Stomach (tissue), 4 donors: Measurements from ENCODE around the gene FSTL4.

ENCODE experiments used
- POLR2A ChIP-seq, 4 donors: fragments of 450-650 bp; IDR thresholded peaks; one replicate each; pipeline ENCODE4 v1.6.1; 2016; ENCODE audit warnings: antibody characterized with exemption in 4 of 4, control low read depth in 2 of 4, mild to moderate bottlenecking in 1 of 4, moderate library complexity in 1 of 4
- POLR2AphosphoS5 ChIP-seq, 3 donors: sonication (generic); formaldehyde crosslinking; IDR thresholded peaks; one replicate each; pipeline ENCODE4 v1.6.1; 2016; ENCODE audit warnings: antibody characterized with exemption in 3 of 3
- TF ChIP-seq, protein P1 (sequence below), 7 experiments: fragments of 450-650 bp in 4 of 7; fragments of 200-600 bp in 3 of 7; sonication (generic) in 3 of 7; IDR thresholded peaks; one replicate each; pipeline ENCODE4 v1.5.1; 2016 to 2019; ENCODE audit warnings: antibody characterized with exemption in 7 of 7, control low read depth in 2 of 7, mild to moderate bottlenecking in 1 of 7

GRCh38 chr5:133298447-133298846 is 313.9 kb downstream of the FSTL4 start:
- TF ChIP-seq POLR2AphosphoS5 (IDR thresholded peaks at IDR 0.05) (no peak), POLR2A (IDR thresholded peaks at IDR 0.05) (no peak)
- TF ChIP-seq, protein P1, sequence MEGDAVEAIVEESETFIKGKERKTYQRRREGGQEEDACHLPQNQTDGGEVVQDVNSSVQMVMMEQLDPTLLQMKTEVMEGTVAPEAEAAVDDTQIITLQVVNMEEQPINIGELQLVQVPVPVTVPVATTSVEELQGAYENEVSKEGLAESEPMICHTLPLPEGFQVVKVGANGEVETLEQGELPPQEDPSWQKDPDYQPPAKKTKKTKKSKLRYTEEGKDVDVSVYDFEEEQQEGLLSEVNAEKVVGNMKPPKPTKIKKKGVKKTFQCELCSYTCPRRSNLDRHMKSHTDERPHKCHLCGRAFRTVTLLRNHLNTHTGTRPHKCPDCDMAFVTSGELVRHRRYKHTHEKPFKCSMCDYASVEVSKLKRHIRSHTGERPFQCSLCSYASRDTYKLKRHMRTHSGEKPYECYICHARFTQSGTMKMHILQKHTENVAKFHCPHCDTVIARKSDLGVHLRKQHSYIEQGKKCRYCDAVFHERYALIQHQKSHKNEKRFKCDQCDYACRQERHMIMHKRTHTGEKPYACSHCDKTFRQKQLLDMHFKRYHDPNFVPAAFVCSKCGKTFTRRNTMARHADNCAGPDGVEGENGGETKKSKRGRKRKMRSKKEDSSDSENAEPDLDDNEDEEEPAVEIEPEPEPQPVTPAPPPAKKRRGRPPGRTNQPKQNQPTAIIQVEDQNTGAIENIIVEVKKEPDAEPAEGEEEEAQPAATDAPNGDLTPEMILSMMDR (IDR thresholded peaks at IDR 0.05): no peak
